HepG2 (cell line): ENCODE measurements around the gene SSC5D. TPM values are rescaled to one million over a fixed set of nuclear protein-coding genes. Genes with fewer than 3 reads are reported as not detected.
A peak's percentile ranks its signal among the peaks of the same experiment; 100 is the strongest.

ENCODE experiments used
- ATAC-seq: fragments of 200-7000 bp; cut with Tn5 transposase; 3 replicates; pipeline ENCODE4 v1.9.1; 2020; ENCODE audit warnings: mild to moderate bottlenecking, moderate library complexity
- BruUV-seq: library from RNA; stranded (reverse); fragments of 400-500 nt; replicated peaks from 2 replicates; lab custom pipeline; 2021; lab: Mats Ljungman, UMichigan
- CTCF ChIA-PET: fragments of 300-600 bp; formaldehyde crosslinking; extraction: SDS; loops from one replicate; lab custom pipeline; 2021; ENCODE audit warnings: low total read pairs, inconsistent platforms, low intra/inter-chr PET ratio; lab: Yijun Ruan, JAX
- POLR2A ChIA-PET: fragments of 350-600 bp; sonication (Branson Sonifier 250); formaldehyde crosslinking; loops from one replicate; lab custom pipeline; 2020; ENCODE audit warnings: antibody characterized with exemption, inconsistent platforms; lab: Yijun Ruan, JAX
- DNase-seq: peaks from one replicate; pipeline ENCODE4 v3.0.0-alpha.2; 2015; ENCODE audit warnings: low spot score
- FAIRE-seq: peaks from 3 replicates; lab custom pipeline; 2011; peaks lifted over from hg19 to GRCh38; lab: Jason Lieb, UNC
- H2AFZ ChIP-seq: one replicate; pipeline ENCODE4 v1.6.1; 2011; ENCODE audit warnings: low read length, inconsistent platforms
- H3K27ac ChIP-seq: fragments of 300-600 bp; 3 replicates; pipeline ENCODE4 v1.8.0; 2011; ENCODE audit warnings: mixed run types, mild to moderate bottlenecking, mixed read lengths, low read length, inconsistent platforms; ENCODE audit not compliant: insufficient read depth; ENCODE audit errors: extremely low read length
- H3K27me3 ChIP-seq, 2 experiments: fragments of 200-600 bp in 1 of 2; 2 replicates in 1 of 2; 3 replicates in 1 of 2; pipeline versions ENCODE4 v1.6.0 to v1.8.0; 2011; ENCODE audit warnings: low read length in 2 of 2, mild to moderate bottlenecking in 2 of 2, moderate library complexity in 2 of 2, inconsistent platforms in 1 of 2; ENCODE audit not compliant: insufficient read depth in 2 of 2, control insufficient read depth in 1 of 2
- H3K36me3 ChIP-seq, 2 experiments: fragments of 200-600 bp in 1 of 2; replicated peaks in 1 of 2; 2 replicates in 1 of 2; 3 replicates in 1 of 2; pipeline versions ENCODE4 v1.5.1 to v1.8.0; 2011; ENCODE audit warnings: low read length in 2 of 2, inconsistent platforms in 1 of 2; ENCODE audit not compliant: insufficient read depth in 2 of 2, control insufficient read depth in 1 of 2
- H3K4me1 ChIP-seq: 2 replicates; pipeline ENCODE4 v1.5.1; 2012; ENCODE audit warnings: low read length, inconsistent platforms; ENCODE audit not compliant: insufficient read depth
- H3K4me2 ChIP-seq: 2 replicates; pipeline ENCODE4 v1.6.0; 2011; ENCODE audit warnings: low read depth, low read length, inconsistent platforms
- H3K4me3 ChIP-seq, 3 experiments: fragments of 200-600 bp in 1 of 3; sonication (generic), shearing (Covaris generic) in 1 of 3; replicated peaks in 1 of 3; 2 replicates each; pipeline ENCODE4 v1.5.1; 2011 to 2016; ENCODE audit warnings: low read length in 3 of 3, inconsistent platforms in 2 of 3, low read depth in 2 of 3, mild to moderate bottlenecking in 2 of 3, control low read depth in 1 of 3, mixed read lengths in 1 of 3; ENCODE audit not compliant: insufficient read depth in 1 of 3
- H3K79me2 ChIP-seq: one replicate; pipeline ENCODE4 v1.6.1; 2011; ENCODE audit warnings: low read length, inconsistent platforms; ENCODE audit not compliant: insufficient read depth
- H3K9ac ChIP-seq: 2 replicates; pipeline ENCODE4 v1.6.0; 2011; ENCODE audit warnings: mild to moderate bottlenecking, low read depth, low read length, inconsistent platforms; ENCODE audit not compliant: insufficient read depth
- H3K9me3 ChIP-seq: 2 replicates; pipeline ENCODE4 v1.5.1; 2012; ENCODE audit warnings: mild to moderate bottlenecking, low read length
- H4K20me1 ChIP-seq: 2 replicates; pipeline ENCODE4 v1.6.0; 2011; ENCODE audit warnings: inconsistent platforms, mild to moderate bottlenecking, low read length, moderate library complexity; ENCODE audit not compliant: insufficient read depth
- BHLHE40 ChIP-seq: IDR thresholded peaks from 2 replicates; pipeline ENCODE4 v1.6.1; 2011; ENCODE audit warnings: low read length, improper control_type of control experiment
- NFYB ChIP-seq: sonication (generic); formaldehyde crosslinking; IDR thresholded peaks from 2 replicates; pipeline ENCODE4 v1.4.0; 2020; ENCODE audit warnings: missing genetic modification reagents
- NFYC ChIP-seq: IDR thresholded peaks from 2 replicates; pipeline ENCODE4 v1.6.1; 2016; ENCODE audit warnings: missing genetic modification reagents, missing compliant biosample characterization
- NRL ChIP-seq: sonication (generic); formaldehyde crosslinking; IDR thresholded peaks from 2 replicates; pipeline ENCODE4 v1.5.0; 2020; ENCODE audit warnings: missing genetic modification reagents, mild to moderate bottlenecking, moderate library complexity, borderline replicate concordance
- RBFOX2 ChIP-seq: fragments of 200-400 bp; formaldehyde crosslinking; IDR thresholded peaks from 2 replicates; pipeline ENCODE4 v1.6.1; 2017; ENCODE audit warnings: low read depth, mild to moderate bottlenecking, low read length
- ZNF3 ChIP-seq: IDR thresholded peaks from 2 replicates; pipeline ENCODE4 v1.7.0; 2017; ENCODE audit warnings: inconsistent platforms
- ZNF530 ChIP-seq: sonication (generic); formaldehyde crosslinking; IDR thresholded peaks from 2 replicates; pipeline ENCODE4 v1.5.0; 2020; ENCODE audit warnings: low read depth, mild to moderate bottlenecking, missing genetic modification reagents
- ZNF563 ChIP-seq: sonication (generic); formaldehyde crosslinking; IDR thresholded peaks from 2 replicates; pipeline ENCODE4 v1.8.0; 2022; ENCODE audit warnings: mild to moderate bottlenecking, moderate library complexity, missing genetic modification reagents
- WGBS: methylation state at CpG from one replicate; pipeline ENCODE4 v1.1.6; 2017; ENCODE audit warnings: low lambda C conversion rate; 5-methylcytosine and 5-hydroxymethylcytosine counted together
- in situ Hi-C: cut with HindIII; loops from 2 replicates; pipeline ENCODE4 v1.10.0; 2017; ENCODE audit warnings: low pct_unique_long_range_greater_than_20kb; ENCODE audit not compliant: extremely low pct_ligation_motif_present
- intact Hi-C: fragments of 100-400 bp; cut with micrococcal nuclease; formaldehyde crosslinking; loops from one replicate; pipeline ENCODE4 v1.10.0; 2022; ENCODE audit not compliant: unreplicated experiment
- polyA plus RNA-seq, 8 experiments: library from polyadenylated mRNA; depleted of rRNA in 3 of 8; stranded (reverse) in 7 of 8; unstranded in 1 of 8; fragments of >200 nt; fragmentation: Illumina TruSeq in 4 of 8; extraction: Trizol in 4 of 8; gene quantifications; 2 replicates each; pipeline versions ENCODE4 v1.2.1 to v1.2.3, GENCODE V29; 2011 to 2016; ENCODE audit warnings: low read depth in 4 of 8, missing spikeins in 1 of 8, mixed read lengths in 1 of 8; ENCODE audit not compliant: insufficient read depth in 1 of 8
- total RNA-seq, 5 experiments: library from RNA; depleted of rRNA; stranded (reverse); fragments of >200 nt; fragmentation: Illumina TruSeq; extraction: Trizol; gene quantifications; 2 replicates each; pipeline ENCODE4 v1.2.3, GENCODE V29; 2016; ENCODE audit warnings: low read depth in 1 of 5
- TF ChIP-seq, protein P1 (sequence below): sonication (generic); formaldehyde crosslinking; IDR thresholded peaks from 2 replicates; pipeline ENCODE4 v1.4.0; 2020; ENCODE audit warnings: mild to moderate bottlenecking, missing genetic modification reagents
- TF ChIP-seq, protein P2 (sequence below): sonication (generic); formaldehyde crosslinking; IDR thresholded peaks from 2 replicates; pipeline ENCODE4 v1.5.1; 2020; ENCODE audit warnings: mild to moderate bottlenecking, missing genetic modification reagents, moderate library complexity
- TF ChIP-seq, protein P3 (sequence below): sonication (generic); formaldehyde crosslinking; IDR thresholded peaks from 2 replicates; pipeline ENCODE4 v1.4.0; 2020; ENCODE audit warnings: missing genetic modification reagents
- TF ChIP-seq, protein P4 (sequence below): sonication (generic); formaldehyde crosslinking; IDR thresholded peaks from 2 replicates; pipeline ENCODE4 v1.4.0; 2020; ENCODE audit warnings: low read depth, missing genetic modification reagents
- TF ChIP-seq, protein P5 (sequence below): IDR thresholded peaks from 2 replicates; pipeline ENCODE4 v1.6.1; 2016; ENCODE audit warnings: mild to moderate bottlenecking

SSC5D gene
- total and polyA plus RNA-seq, 2 of the 13 experiments (the other 11 are each of a cell fraction or from before 2014, with no cell fraction given) = not detected

- intact Hi-C loops = no loop called here
- CTCF ChIA-PET = no interaction called here
- POLR2A ChIA-PET = interaction anchor here (0.7 to 3.3 kb wide), 2 partner anchors 9 to 46 kb away, joined by 3 to 11 read pairs; partner anchors contain the start of genes ISOC2 and UBE2S
- H3K4me1 ChIP-seq = peaks cover 14% of the 10 kb centered on the region
- H2AFZ ChIP-seq = no peak overlapping the region
- peak; percentile 35 for ATAC-seq
- in situ Hi-C loops = no loop called here
- no peak overlapping the region for H3K4me3 ChIP-seq
- H4K20me1 ChIP-seq = peaks cover 10% of the 10 kb centered on the region; the same call in 1 of the 2 replicates
- WGBS = 94% methylated on average over 30 of the region's 34 CpGs
- no peaks in the 10 kb centered on the region for H3K9me3 ChIP-seq
- BruUV-seq = no TSS peak
- no peak overlapping the region for H3K27ac ChIP-seq
- peaks cover 3% of the 10 kb centered on the region for H3K79me2 ChIP-seq
- no peak overlapping the region for H3K9ac ChIP-seq
- peak; percentile 44 for DNase-seq
- H3K4me2 ChIP-seq = no peak overlapping the region
- H3K36me3 ChIP-seq = peaks cover 0 to 11% of the 10 kb centered on the region in 2 experiments; a peak in 3 of 5 replicates
- H3K27me3 ChIP-seq = peaks cover 0 to 17% of the 10 kb centered on the region in 2 experiments; a peak in 3 of 5 replicates
- no peak for FAIRE-seq
- TF ChIP-seq, protein P1, sequence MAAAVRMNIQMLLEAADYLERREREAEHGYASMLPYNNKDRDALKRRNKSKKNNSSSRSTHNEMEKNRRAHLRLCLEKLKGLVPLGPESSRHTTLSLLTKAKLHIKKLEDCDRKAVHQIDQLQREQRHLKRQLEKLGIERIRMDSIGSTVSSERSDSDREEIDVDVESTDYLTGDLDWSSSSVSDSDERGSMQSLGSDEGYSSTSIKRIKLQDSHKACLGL (CRISPR knock-in tag) = no peak
- peak; percentile 13; the same call in 1 of the 2 replicates for TF ChIP-seq BHLHE40
- TF ChIP-seq ZNF530 (CRISPR knock-in tag) = no peak
- TF ChIP-seq NFYB = peak; percentile 51
- TF ChIP-seq NRL (CRISPR knock-in tag) = 0 out of 2 replicates have a peak, but pooled peaks have one; percentile 29
- peak; percentile 50 for TF ChIP-seq NFYC (CRISPR knock-in tag)
- TF ChIP-seq, protein P2, sequence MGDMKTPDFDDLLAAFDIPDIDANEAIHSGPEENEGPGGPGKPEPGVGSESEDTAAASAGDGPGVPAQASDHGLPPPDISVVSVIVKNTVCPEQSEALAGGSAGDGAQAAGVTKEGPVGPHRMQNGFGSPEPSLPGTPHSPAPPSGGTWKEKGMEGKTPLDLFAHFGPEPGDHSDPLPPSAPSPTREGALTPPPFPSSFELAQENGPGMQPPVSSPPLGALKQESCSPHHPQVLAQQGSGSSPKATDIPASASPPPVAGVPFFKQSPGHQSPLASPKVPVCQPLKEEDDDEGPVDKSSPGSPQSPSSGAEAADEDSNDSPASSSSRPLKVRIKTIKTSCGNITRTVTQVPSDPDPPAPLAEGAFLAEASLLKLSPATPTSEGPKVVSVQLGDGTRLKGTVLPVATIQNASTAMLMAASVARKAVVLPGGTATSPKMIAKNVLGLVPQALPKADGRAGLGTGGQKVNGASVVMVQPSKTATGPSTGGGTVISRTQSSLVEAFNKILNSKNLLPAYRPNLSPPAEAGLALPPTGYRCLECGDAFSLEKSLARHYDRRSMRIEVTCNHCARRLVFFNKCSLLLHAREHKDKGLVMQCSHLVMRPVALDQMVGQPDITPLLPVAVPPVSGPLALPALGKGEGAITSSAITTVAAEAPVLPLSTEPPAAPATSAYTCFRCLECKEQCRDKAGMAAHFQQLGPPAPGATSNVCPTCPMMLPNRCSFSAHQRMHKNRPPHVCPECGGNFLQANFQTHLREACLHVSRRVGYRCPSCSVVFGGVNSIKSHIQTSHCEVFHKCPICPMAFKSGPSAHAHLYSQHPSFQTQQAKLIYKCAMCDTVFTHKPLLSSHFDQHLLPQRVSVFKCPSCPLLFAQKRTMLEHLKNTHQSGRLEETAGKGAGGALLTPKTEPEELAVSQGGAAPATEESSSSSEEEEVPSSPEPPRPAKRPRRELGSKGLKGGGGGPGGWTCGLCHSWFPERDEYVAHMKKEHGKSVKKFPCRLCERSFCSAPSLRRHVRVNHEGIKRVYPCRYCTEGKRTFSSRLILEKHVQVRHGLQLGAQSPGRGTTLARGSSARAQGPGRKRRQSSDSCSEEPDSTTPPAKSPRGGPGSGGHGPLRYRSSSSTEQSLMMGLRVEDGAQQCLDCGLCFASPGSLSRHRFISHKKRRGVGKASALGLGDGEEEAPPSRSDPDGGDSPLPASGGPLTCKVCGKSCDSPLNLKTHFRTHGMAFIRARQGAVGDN (CRISPR knock-in tag) = 0 out of 2 replicates have a peak, but pooled peaks have one; percentile 9
- peak; percentile 34; the same call in 1 of the 2 replicates for TF ChIP-seq RBFOX2
- TF ChIP-seq ZNF3 = no peak
- TF ChIP-seq, protein P3, sequence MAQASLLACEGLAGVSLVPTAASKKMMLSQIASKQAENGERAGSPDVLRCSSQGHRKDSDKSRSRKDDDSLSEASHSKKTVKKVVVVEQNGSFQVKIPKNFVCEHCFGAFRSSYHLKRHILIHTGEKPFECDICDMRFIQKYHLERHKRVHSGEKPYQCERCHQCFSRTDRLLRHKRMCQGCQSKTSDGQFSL (CRISPR knock-in tag) = peak; percentile 92
- TF ChIP-seq, protein P4, sequence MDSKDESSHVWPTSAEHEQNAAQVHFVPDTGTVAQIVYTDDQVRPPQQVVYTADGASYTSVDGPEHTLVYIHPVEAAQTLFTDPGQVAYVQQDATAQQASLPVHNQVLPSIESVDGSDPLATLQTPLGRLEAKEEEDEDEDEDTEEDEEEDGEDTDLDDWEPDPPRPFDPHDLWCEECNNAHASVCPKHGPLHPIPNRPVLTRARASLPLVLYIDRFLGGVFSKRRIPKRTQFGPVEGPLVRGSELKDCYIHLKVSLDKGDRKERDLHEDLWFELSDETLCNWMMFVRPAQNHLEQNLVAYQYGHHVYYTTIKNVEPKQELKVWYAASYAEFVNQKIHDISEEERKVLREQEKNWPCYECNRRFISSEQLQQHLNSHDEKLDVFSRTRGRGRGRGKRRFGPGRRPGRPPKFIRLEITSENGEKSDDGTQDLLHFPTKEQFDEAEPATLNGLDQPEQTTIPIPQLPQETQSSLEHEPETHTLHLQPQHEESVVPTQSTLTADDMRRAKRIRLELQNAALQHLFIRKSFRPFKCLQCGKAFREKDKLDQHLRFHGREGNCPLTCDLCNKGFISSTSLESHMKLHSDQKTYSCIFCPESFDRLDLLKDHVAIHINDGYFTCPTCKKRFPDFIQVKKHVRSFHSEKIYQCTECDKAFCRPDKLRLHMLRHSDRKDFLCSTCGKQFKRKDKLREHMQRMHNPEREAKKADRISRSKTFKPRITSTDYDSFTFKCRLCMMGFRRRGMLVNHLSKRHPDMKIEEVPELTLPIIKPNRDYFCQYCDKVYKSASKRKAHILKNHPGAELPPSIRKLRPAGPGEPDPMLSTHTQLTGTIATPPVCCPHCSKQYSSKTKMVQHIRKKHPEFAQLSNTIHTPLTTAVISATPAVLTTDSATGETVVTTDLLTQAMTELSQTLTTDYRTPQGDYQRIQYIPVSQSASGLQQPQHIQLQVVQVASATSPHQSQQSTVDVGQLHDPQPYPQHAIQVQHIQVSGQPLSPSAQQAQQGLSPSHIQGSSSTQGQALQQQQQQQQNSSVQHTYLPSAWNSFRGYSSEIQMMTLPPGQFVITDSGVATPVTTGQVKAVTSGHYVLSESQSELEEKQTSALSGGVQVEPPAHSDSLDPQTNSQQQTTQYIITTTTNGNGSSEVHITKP (CRISPR knock-in tag) = peak; percentile 95
- TF ChIP-seq, protein P5, sequence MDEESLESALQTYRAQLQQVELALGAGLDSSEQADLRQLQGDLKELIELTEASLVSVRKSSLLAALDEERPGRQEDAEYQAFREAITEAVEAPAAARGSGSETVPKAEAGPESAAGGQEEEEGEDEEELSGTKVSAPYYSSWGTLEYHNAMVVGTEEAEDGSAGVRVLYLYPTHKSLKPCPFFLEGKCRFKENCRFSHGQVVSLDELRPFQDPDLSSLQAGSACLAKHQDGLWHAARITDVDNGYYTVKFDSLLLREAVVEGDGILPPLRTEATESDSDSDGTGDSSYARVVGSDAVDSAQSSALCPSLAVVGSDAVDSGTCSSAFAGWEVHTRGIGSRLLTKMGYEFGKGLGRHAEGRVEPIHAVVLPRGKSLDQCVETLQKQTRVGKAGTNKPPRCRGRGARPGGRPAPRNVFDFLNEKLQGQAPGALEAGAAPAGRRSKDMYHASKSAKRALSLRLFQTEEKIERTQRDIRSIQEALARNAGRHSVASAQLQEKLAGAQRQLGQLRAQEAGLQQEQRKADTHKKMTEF (CRISPR knock-in tag) = no peak
- TF ChIP-seq ZNF563 (CRISPR knock-in tag) = no peak
Measured at GRCh38 chr19:55452749-55453346, 35.4 kb upstream of the SSC5D start.
